Measurements from ENCODE around the gene CNOT9.

Gene CNOT9, protein sequence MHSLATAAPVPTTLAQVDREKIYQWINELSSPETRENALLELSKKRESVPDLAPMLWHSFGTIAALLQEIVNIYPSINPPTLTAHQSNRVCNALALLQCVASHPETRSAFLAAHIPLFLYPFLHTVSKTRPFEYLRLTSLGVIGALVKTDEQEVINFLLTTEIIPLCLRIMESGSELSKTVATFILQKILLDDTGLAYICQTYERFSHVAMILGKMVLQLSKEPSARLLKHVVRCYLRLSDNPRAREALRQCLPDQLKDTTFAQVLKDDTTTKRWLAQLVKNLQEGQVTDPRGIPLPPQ

DNA sequence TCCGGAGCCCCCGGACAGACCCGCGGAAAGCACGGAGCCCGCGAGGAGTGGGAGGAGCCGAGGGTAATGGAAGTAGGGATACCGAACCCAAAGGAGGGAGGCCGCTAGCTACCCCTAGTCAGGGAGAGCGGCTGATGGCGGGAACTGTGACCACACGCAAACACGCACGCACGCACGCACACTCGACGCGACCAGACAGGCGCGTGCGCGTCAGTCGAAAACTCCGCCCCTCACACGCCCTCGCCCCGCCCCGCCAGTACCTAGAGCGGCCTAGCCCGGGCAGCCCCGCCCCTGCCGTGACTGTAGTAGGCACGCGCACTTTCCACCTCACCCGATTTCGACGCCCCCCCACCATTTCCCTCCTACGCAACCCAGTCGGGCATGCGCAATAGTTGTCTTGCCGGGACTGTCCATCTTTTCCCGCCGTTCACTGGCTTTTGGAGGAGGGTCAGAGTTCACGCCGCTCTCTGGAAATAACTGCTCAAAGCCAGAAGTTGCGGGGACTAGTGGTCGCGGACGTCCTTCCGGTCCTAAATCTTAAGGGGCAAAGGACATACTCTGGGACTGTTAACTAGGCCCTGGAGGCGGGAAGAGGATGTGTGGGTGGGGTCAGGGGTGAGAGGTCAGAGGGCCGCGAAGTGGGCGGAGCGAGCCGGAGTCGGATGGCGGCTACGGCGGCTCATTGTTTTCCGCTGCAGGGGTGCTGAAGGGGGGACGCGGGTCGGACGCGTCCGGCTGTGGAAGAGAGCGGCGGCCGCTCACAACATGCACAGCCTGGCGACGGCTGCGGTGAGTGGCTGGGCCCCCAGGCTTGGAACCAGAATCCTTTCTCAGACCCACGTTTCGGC lies at the start of gene CNOT9, which contains the start of gene USP37:
Gene CNOT9, plus strand, starts transcription at position 650 of the 848 bp plus-strand sequence. Its CDS starts 116 bp downstream, at position 766.
Gene USP37, minus strand, starts transcription at position 162 of the 848 bp plus-strand sequence. CDS start 9,698 bp downstream, outside the sequence.
- TF ChIP-seq, protein P1, sequence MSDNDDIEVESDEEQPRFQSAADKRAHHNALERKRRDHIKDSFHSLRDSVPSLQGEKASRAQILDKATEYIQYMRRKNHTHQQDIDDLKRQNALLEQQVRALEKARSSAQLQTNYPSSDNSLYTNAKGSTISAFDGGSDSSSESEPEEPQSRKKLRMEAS (IDR thresholded peaks at IDR 0.05) = peak; percentile 99
- peak; percentile 62; the same call in 1 of the 2 replicates for TF ChIP-seq ZBTB7A (IDR thresholded peaks at IDR 0.05; ENCODE audit: low read depth)
- peak; percentile 8; the same call in 1 of the 2 replicates for TF ChIP-seq NFIC (IDR thresholded peaks at IDR 0.05)
- TF ChIP-seq EP300 (IDR thresholded peaks at IDR 0.05; ENCODE audit: borderline replicate concordance) = 0 out of 2 replicates have a peak, but pooled peaks have one; percentile 10
- TF ChIP-seq CEBPB (IDR thresholded peaks at IDR 0.05) = 0 out of 2 replicates have a peak, but pooled peaks have one; percentile 40
- peak; percentile 88 for TF ChIP-seq TAF1 (IDR thresholded peaks at IDR 0.05; ENCODE audit: low read depth)
- TF ChIP-seq, protein P2, sequence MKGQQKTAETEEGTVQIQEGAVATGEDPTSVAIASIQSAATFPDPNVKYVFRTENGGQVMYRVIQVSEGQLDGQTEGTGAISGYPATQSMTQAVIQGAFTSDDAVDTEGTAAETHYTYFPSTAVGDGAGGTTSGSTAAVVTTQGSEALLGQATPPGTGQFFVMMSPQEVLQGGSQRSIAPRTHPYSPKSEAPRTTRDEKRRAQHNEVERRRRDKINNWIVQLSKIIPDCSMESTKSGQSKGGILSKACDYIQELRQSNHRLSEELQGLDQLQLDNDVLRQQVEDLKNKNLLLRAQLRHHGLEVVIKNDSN (IDR thresholded peaks at IDR 0.05) = peak; percentile 40
- TF ChIP-seq YY1 (IDR thresholded peaks at IDR 0.05; ENCODE audit: low read depth) = peak; percentile 83
- no peak for TF ChIP-seq FOXM1 (IDR thresholded peaks at IDR 0.05; ENCODE audit: borderline replicate concordance, low read depth)
- TF ChIP-seq TEAD4 (IDR thresholded peaks at IDR 0.05) = peak; percentile 4; the same call in 1 of the 2 replicates
- TF ChIP-seq RAD21 (IDR thresholded peaks at IDR 0.05; ENCODE audit: low read depth) = no peak
- peak; percentile 97 for TF ChIP-seq EGR1 (IDR thresholded peaks at IDR 0.05)
- peak; percentile 71 for TF ChIP-seq CREB1 (IDR thresholded peaks at IDR 0.05; ENCODE audit: low read depth)
- TF ChIP-seq TCF12 (IDR thresholded peaks at IDR 0.05; ENCODE audit: low read depth) = peak; percentile 39; the same call in 1 of the 2 replicates
- TF ChIP-seq, protein P3, sequence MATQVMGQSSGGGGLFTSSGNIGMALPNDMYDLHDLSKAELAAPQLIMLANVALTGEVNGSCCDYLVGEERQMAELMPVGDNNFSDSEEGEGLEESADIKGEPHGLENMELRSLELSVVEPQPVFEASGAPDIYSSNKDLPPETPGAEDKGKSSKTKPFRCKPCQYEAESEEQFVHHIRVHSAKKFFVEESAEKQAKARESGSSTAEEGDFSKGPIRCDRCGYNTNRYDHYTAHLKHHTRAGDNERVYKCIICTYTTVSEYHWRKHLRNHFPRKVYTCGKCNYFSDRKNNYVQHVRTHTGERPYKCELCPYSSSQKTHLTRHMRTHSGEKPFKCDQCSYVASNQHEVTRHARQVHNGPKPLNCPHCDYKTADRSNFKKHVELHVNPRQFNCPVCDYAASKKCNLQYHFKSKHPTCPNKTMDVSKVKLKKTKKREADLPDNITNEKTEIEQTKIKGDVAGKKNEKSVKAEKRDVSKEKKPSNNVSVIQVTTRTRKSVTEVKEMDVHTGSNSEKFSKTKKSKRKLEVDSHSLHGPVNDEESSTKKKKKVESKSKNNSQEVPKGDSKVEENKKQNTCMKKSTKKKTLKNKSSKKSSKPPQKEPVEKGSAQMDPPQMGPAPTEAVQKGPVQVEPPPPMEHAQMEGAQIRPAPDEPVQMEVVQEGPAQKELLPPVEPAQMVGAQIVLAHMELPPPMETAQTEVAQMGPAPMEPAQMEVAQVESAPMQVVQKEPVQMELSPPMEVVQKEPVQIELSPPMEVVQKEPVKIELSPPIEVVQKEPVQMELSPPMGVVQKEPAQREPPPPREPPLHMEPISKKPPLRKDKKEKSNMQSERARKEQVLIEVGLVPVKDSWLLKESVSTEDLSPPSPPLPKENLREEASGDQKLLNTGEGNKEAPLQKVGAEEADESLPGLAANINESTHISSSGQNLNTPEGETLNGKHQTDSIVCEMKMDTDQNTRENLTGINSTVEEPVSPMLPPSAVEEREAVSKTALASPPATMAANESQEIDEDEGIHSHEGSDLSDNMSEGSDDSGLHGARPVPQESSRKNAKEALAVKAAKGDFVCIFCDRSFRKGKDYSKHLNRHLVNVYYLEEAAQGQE (IDR thresholded peaks at IDR 0.05; ENCODE audit: low read depth) = 0 out of 2 replicates have a peak, but pooled peaks have one; percentile 3

DNA sequence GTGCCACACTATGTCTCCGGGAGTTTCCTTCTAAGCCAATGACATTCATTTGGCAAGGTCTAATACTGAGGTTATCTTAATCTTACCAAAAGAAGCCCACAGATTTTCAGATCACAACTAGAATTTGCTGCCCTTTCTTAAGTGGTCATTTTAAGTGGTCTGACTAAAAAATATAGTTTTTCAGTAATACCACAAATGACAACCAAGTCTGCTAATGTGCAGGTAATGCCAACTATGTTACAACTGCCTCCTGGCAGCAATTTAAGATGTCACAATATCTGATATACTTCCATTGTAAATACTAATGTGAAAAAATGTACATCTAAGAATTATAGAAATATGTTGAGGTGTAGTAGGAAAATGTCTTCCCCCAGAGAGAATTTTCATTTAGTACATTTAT lies 49.8 kb upstream of the CNOT9 start:
- TF ChIP-seq YY1 (IDR thresholded peaks at IDR 0.05; ENCODE audit: low read depth) (no peak), TEAD4 (IDR thresholded peaks at IDR 0.05) (no peak), NFIC (IDR thresholded peaks at IDR 0.05) (no peak), EP300 (IDR thresholded peaks at IDR 0.05; ENCODE audit: borderline replicate concordance) (no peak), CREB1 (IDR thresholded peaks at IDR 0.05; ENCODE audit: low read depth) (no peak), CEBPB (IDR thresholded peaks at IDR 0.05) (no peak), EGR1 (IDR thresholded peaks at IDR 0.05) (no peak), TCF12 (IDR thresholded peaks at IDR 0.05; ENCODE audit: low read depth) (no peak), FOXM1 (IDR thresholded peaks at IDR 0.05; ENCODE audit: borderline replicate concordance, low read depth) (no peak), TAF1 (IDR thresholded peaks at IDR 0.05; ENCODE audit: low read depth) (no peak), RAD21 (IDR thresholded peaks at IDR 0.05; ENCODE audit: low read depth) (no peak), ZBTB7A (IDR thresholded peaks at IDR 0.05; ENCODE audit: low read depth) (no peak)
- TF ChIP-seq, protein P2 (IDR thresholded peaks at IDR 0.05) = no peak
- TF ChIP-seq, protein P1 (IDR thresholded peaks at IDR 0.05) = no peak
- TF ChIP-seq, protein P3 (IDR thresholded peaks at IDR 0.05; ENCODE audit: low read depth) = no peak

DNA sequence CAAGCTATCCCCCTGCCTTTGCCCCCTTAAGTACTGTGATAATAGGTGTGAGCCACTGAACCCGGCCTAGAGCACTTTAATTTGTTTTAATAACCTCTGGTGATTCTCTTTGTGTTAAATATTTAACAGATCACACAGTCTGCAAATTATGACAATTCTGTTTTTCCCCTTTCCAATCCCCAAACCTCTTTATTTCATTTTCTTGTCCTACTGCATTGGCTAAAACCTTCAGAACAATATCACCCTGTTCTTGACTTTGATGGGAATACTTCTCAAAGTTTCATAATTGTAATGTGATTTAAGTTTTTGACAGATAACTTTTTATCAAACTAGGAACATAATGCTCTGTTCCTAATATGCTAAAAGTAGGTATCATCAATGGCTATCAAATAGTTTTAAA lies 45.0 kb upstream of the CNOT9 start:
- TF ChIP-seq, protein P1 (IDR thresholded peaks at IDR 0.05) = no peak
- TF ChIP-seq NFIC (IDR thresholded peaks at IDR 0.05) = no peak

DNA sequence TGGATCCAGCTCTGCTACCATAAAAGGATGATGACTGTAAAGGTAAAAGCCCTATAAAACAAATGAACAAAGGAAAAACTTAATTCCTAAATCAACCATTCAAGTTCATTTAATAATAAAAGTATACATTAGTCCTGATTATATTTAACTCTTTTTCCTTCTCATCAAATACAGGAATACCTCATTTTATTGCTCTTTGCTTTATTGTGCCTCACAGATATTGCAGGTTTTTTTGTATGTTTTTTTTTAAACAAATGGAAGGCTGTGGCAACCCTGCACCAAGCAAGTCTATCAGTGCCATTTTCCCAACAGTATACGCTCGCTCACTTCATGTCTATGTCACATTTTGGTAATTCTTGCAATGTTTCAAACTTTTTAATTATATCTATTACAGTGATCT lies 38.6 kb upstream of the CNOT9 start:
- TF ChIP-seq, protein P3 (IDR thresholded peaks at IDR 0.05; ENCODE audit: low read depth) = no peak
- TF ChIP-seq CREB1 (IDR thresholded peaks at IDR 0.05; ENCODE audit: low read depth) (no peak), ZBTB7A (IDR thresholded peaks at IDR 0.05; ENCODE audit: low read depth) (no peak), YY1 (IDR thresholded peaks at IDR 0.05; ENCODE audit: low read depth) (no peak), CEBPB (IDR thresholded peaks at IDR 0.05) (no peak)
- TF ChIP-seq, protein P2 (IDR thresholded peaks at IDR 0.05) = no peak

All from Ishikawa (cell line).